Activated naive CD4-positive, alpha-beta T cell treated with anti-CD3 and anti-CD28 coated beads, Interleukin-2, amount 50 U/mL, for 16 hours (primary cell): ENCODE data around the gene MALL.
"Not testable (repeated sequence)": the region's sequence is repeated elsewhere in the genome, so short reads cannot be mapped to it uniquely, and the experiment has no call there.

Experiments
- DNase-seq: peaks from one replicate; pipeline ENCODE4 v3.0.0-alpha.2; 2020

MALL gene

DNA sequence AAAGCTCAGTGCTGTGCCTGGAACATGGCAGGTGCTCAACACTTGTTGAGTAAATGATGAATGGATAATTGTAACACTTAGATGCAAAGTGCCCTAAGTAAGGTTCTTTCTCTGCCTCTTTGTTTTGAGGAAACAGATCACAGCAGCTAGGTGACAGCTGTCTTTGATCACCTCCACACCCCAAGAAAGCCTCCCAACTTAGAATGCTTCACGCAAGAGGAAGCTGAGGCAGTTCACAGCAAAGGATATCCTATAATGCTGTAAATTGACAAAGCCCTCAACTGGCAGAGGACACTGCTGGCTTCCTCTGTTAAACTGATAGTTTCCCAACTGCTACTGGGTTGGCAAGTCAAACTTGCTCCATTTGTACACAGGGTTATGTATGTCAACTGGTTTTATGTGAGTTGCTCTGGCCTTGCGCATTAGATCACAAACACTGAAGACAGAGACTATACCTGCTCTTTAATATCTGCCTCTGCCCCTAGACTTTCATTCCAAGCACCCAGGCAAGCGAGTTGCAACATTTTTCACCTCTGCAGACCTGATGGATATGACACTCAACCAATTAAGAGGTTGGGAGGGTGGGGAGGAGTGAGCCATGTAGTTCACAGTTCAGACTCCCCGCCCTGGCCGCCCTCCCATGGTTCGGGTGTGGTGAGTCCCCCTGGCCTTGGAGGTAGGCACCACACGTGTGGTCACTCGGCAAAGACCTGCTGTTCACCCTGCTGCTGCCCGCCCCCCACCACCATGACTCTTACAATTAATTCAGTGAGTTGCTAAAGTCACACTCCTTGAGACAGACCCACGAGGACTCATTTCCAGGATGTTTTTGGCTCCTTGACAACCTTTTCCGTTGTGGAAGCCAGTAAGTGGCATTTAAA is 4.8 kb upstream of the MALL start:
- DNase-seq: no peak

DNA sequence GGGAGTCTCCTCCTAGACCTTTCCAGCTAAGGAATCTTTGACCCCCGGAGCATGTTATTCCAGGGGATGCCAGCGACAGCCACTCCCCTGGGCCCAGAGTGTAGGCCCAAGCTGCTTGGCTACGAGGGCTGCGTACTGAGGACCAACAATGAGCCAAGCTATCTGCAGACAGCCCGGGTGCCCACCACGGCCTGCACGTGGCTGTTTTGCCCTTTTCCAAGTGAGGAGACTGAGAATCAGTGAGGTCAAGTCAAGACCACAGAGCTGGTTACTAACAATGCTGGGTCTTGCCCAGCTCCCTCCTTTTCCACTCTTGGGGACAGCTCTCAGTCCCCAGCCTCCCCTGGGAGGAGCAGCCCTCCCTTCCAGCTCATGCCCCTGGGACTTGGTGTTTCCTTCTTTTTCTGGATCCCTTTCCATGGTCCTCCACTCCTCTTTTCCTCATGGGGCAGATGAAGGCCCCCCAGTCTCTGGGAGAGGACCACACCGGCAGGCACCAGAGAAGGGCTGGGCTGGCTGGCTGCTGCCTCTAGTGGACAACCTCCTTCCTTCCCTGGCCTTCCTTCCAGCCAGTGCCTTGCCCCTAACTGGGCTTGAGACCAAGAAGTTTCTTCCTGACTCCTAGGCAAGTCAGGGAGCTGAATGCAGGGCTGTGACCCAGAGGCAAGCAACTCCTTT is 550 bp upstream of the MALL start:
- no peak for DNase-seq

DNA sequence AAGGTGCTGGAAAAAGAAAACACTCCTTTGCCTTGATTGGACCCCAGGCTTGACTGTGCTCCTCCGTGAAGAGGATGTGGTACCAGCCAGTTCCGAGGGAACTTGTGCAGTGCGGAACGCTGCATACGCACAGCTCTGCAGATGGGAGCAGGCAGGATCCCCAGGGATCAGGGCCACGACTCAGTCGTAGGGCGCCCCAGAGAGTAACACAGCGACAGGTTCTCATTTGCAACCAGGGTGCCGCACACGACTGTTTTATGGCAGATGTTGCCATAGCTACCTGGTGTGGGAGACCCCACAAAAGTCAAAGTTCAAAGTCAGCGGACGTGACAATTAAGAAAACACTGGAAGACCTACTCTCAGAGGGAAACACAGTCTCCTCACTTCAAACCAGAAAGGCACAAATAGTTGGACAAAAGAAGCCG is 779 bp downstream of the MALL start:
- DNase-seq: no peak

DNA sequence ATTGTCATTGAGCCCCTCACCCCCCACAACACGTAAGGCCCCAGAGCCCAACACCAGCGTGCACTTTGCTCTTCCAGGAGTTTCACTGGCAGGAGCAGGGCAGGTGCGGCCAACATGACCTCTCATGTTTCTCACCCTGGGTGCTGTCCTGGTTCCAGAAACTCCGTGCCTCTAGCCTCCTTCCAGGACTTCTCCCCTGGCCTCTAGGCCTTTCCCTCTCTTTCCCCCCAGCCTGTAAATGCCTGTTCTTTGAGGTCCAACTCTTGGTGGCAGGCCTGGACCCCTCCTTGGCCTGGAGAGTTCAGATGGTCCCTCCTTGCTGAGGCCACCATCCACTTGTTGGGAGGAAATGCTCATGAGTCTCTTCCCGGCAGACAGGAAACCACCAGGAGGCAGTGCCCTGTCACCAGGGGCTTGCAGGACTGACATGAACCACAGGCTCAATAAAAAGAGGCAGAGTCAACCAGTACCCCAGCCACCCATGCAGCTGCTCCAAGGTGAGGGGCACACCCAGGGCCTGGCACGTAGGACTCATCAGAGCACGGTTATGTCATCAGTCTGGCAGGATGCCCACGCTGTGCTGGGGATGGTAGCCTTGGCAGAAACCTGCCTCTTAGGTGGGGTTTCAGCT is 1.5 kb downstream of the MALL start:
- DNase-seq: no peak

DNA sequence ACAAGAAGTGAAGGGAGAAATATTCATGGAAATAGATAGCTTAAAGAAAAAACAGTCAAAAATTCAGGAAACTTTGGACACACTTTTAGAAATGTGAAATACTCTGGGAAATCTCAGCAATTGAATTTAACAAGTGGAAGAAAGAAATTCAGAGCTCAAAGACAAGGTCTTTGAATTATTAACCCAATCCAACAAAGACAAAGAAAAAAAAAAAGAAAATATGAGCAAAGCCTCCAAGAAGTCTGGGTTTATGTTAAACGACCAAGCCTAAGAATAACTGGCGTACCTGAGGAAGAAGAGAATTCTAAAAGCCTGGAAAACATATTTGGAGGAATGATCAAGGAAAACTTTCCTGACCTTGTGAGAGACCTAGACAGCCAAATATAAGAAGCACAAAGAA is 7.3 kb downstream of the MALL start:
- not testable (repeated sequence) for DNase-seq

DNA sequence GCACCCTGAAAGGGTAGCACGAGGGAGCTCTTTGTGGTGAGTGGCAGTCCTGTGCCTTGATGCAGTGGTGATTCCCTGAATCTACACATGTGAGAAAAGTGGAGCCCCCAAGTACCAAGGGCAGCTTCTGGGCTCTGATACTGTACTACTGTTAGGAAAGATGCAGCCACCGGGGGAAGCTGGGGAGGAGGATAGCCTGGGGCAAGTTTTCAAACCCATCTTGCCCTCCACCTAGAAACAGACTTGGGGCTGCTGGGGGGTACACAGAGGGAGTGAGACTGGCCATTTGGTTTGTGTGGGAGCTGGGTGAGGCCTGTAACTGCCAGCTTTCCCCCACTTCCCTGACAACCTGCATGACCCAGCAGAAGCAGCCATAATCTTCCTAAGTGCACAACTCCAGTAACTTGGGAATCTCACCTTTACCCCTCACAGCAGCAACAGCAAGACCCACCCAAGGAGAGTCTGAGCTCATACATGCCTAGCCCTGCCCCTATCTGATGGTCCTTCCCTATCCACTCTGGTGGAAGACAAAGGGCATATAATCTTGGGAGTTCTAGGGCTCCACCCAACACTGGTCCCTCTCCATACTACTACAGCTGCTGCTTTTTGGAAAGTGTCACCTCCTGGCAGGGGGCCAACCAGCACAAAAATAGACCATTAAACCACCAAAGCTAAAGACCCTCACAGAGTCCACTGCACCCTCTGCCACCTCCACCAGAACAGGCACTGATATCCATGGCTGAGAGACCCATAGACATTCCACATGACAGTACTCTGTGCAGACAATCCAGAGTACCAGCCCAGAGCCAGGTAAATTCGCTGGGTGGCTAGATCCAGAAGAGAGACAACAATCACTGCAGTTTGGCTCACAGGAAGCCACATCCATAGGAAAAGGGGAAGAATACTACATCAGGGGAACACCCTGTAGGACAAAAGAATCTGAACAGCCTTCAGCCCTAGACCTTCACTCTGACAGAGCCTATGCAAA is 8.2 kb downstream of the MALL start:
- DNase-seq: no peak

DNA sequence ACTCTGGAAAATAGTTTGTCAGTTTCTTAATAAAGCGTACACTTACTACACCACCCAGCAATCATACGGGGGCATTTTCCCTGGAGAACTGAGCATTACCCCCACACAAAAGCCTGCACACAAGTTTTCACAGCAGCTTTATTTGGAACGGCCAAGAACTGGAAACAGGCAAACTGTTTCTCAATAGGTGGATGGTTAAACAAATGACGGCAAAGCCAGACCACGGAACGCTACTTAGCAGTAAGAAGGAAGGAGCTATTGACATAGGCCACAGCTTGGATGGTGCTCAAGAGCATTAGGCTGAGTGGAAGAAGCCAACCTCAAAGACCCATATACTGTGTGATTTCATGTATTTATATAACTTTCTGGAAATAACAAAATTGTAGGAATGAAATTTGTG is 9.0 kb downstream of the MALL start:
- no peak for DNase-seq

DNA sequence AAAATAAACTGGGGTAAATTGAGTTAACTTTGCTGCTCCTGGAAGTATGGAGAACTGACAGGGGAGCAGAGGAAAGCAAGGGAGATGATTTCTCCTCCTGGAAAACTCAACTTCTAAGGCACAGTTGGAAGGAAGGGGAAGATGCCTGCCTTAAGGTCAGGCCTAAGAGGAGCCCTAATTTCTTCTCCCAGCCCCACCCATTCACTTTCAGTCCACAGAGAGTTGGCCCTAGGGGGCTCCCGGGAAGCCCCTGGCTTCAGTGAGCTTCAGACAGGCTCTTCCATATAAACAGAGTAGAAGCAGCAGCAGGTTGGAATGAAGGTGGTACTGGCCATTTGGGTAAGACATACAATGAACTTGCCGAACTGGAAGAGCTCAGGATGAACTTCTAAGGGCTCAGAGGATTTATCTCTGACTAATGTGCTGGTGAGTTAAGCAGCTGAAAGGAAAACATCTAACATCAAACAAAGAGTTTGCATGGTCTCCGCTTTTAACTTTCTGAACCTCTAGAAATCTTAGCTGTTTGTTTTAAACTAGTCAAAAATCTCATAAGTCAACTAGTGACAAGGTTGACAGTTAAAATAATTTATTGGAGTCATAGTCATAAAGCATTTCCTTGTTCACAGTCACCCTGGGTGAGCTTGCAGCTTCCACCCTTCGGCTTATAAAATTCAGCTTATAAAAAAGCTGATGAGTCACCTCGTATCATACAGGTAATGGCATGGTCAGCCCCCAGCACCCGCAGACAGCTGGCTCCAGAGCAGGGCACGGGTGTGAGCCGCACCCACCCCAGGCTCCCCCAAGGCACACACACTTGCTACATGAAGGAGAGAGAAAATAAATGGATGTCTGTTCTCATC is 9.8 kb downstream of the MALL start:
- no peak for DNase-seq

DNA sequence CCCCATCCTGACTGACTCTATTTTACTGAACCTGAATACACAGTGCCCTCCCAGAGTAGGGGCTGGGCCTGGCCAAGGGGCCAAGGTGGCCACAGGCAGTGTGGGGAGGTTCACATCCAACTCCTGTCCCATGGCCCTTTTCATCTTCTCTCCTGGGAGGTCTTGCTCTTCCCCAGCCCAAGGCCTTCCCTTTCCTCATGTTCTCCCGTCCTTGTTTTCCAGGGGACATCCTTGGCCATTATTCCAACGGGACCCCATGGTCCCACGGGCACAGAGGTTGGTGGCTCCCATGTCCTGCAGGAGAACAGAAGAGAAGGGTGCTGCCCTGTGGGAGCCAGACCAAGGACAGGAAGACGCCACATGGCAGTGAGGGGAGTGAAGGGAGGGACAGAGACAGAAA is 10.4 kb downstream of the MALL start:
- no peak for DNase-seq

DNA sequence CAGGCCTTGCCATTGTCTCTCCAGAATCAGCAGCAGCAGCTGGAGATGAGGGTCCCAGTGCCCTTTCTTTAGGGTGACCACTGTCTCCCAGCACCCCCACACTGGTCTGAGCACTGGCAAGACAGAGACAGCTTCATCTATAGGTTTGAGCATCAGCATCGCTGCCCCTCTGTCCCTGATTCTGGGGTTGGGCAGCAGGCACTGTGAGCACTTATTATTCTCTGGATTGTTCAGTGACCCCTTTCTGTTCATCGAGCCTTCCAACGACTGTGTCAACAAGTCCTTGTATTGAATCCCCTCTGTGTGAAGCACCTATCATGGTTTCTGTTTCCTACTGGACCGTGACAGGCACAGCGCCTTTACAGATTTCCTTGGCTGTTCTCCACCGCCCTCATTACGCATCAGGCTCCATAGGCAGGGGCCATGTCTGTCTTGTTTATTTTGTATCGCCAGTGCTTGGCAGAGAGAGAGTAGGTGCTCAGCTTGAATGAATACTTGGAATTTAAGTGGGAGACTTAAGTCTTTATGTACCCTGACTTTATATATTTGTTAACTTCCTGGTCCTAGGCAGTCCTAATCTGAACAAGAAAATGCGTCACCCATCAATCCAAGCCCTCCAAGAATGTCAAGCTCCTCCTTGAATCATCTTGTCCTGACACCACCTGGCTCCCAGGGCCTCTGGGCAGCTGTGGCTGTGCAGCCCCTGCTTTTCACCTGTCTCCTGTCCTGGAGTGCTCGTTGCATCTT is 11.4 kb downstream of the MALL start:
- DNase-seq: no peak

DNA sequence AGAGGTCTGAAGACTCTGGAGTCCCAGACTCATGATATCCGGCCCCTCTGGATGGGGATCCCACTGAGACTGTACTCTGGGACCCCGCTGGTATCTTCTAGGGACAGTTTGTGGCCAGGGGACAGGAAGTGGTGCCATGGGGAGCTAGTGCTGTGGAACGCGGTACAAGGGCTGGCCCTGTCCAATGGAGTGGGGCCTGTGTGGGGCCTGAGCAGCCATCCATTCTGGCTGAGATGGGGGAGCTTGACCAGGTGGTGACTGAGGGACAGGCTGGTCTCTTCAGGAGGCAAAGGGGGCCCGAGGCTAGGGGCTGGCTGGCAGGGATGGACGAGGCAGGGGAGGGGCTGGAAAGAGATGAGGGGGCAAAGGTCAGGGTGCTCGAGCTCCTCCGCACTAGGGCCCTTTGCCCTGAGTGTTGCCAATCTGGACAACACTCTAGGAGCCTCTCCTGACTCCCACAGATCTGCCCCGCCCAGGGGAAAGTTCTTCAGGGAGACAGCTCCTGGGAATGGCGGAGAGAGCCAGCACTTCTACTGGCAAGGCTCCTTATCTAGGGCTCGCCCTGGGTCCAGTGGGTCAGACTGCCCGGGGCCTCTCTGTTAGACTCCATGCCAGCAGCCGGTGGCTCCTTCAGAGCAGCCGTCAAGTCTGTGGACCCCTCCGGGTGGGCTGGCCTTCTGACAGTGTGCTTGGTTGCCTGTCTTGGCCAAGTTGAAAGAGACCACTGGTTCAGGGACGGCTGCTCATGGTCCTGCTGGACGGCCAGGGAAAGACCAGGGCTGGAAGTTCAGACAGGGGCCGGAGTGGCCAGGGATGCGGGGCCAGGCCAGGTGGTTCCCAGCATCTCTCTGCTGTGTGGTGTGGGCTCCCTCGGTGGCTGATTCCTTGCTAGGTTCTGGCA is 12.3 kb downstream of the MALL start:
- DNase-seq: no peak

DNA sequence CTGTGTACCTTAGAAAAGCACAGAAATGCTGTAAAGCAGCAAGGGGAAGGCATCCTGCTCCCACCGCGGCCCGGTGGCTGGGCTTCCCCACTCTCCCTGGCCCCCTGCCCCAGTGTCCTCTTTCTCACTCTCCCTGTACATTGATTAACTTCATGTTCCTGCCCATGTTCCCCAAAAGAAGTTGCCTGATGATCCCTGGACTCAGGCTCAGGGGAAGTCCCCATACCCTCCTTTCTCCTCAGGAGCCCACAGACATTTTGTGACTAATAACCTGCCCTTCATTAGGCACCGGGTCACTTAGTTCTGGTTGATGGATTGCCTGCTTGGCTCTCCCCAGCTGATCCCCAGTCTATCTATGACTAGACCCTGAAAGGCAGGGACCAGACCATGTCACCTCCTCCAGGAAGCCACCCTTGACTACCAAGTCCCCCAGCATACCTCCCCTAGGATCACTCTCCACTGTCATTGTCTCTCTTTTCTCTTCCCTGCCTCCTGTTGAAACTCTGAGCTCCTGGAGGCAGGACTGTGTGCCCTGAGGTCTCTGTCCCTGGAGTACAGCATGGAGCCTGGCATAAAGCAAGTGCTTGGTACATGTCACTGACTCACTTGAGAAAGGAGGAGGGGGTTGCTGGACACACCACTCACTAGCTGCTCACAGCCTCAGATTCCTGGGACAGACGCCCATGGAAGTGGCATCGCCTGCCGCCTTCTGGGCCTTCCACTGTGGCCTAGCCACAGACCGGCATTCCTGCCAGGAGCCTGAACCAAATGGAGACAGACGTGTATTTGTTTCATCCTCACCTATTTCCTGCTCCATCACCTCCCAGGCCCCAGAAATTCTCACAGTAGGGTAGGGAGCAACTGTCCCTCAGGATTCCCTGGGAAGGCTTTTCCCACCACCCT is 13.5 kb downstream of the MALL start:
- DNase-seq: no peak

DNA sequence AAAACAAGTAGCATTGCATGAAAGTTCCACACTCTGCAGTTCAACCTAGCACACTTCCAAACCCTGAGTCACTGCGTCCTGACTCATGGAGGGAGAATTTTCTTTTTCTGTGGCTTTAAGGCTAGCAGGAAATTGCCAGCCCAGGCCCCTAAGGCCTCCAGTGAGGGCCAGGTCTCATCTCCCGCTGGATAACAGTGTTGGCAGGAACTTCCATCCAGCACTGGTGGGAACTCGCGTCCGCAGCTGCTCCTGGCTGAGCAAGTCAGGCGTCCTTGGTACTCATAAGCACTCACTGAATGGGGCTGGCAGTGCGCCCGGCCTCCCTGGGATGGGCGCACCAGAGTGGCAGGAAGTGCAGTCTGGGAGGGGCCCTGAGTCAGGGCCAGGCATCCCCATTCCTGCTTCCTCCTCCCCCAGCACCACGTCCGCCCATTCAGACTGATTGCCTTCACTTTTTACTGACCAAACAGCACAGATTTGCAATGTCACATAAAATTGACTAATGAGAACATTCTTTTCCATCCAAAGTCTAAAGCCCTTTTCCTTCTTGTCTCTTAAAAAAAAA is 14.3 kb downstream of the MALL start:
- no peak for DNase-seq

DNA sequence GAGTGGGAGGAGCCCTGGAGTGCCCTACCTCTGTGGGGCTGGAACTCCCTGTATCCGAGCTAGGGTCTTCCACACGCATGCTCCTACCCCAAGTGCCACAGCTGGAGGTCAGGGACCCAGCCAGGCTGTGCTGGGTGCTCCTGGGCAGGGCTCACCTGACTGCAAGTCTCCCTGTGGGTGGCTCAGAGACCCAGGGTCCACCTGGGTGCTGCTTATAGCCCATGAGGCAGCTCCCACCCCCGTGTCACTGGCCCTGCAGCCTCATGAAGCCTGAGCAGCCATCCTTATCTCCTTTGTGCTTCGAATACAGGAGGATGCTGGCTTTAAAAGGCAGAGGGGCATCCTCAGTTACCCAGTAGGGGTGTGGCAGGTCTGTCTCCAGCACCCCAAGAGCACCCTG is 14.7 kb downstream of the MALL start:
- not testable (repeated sequence) for DNase-seq

DNA sequence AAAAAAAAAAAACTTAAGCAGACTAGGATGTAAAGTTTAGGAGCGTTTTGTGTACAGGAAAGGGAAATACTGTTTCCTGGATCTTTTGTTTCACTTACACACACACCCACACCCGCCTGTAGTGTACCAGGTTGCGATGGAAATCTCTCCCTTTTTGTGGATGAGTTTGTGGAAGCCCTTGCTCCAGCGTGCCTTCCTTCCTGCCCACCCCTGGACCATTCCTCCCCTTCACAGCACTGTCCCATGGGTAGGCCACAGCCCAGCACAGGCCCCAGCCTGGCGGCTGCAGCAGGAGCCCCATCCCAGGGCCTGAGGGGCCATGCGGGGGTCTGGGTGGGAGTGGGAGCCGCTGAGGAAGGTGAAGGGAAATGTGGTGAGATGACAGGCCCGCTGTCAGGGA is 15.1 kb downstream of the MALL start:
- DNase-seq: no peak

DNA sequence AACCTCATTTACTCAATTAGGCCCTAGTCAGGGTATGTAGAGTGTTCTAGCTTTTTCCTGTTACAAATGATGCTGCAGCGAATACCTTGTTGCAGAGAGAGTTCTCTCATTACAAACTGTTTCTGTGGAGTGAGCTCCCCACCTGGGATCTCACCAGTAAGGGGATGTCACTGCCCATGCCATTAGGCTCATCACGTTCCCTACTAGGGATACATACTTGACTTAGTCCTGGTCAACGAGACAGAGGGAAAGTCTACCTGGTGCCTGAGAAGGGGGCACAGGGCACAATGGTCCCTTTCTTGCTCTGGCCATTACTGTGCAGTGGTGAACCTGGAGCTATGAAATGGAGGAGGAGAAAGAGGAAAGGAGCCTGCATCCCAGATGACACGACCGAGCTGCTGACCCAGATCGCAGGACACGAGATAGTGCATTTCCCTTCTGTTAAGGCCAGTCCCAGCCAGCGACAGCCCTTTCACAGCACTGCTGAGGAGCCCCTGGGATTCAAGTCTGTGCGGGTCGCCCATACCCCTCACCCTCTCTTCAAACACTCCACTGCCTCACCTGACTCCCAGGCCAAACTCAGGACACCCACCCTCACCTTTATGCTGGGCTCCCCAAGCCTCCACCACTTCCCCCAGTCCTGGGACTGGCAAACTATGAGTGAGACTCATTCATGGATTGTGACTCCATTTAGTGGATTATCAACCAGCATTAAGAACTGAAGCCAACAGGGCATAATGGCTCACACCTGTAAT is 16.0 kb downstream of the MALL start:
- DNase-seq: no peak

DNA sequence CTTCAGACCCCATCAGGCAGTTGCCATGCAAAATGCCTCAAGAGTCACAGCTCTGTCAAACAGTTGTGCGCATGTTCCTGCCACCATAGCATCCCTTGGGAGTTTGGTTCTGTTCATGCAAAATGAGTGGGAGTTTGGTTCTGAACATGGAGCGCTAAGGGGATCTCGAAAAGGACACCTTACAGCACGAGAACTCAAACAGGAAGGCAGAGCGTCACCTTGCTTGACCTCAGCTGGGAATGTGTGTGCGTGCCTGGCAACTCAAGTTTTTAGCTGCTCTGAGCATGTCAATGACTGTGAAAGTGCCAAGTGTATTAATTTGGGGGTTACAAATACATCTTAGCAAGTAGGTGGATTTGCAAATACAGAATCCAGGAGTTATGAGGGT is 16.6 kb downstream of the MALL start:
- no peak for DNase-seq
